ENCODE data around the gene PEX16. TPM values are rescaled to one million over a fixed set of nuclear protein-coding genes. Genes with fewer than 3 reads are reported as not detected.
A peak's percentile ranks its signal among the peaks of the same experiment; 100 is the strongest.

Gene PEX16
- polyA plus RNA-seq, 1 donor from 2014 or later, result 61.1 TPM

GRCh38 chr11:45902452-45903380 is 15.0 kb downstream of the PEX16 start:
- Histone ChIP-seq H3K9me3 (ENCODE audit: low read length) (no peaks in the 10 kb centered on the region), H3K9me2 (ENCODE audit: insufficient read depth, low read length) (no peaks in the 10 kb centered on the region), H3K36me3 (ENCODE audit: insufficient read depth, low read length) (no peaks in the 10 kb centered on the region), H3F3A (ENCODE audit: insufficient read depth, low read length, poor library complexity, severe bottlenecking) (no peaks in the 10 kb centered on the region), H3K79me2 (replicated peaks; ENCODE audit: insufficient read depth, low read length) (peaks cover 26% of the 10 kb centered on the region), H2AFZ (ENCODE audit: low read depth, low read length) (no peak overlapping the region), H3K4me3 (ENCODE audit: low read length) (no peak overlapping the region), H3K9ac (ENCODE audit: low read length) (no peak overlapping the region), H3K27me3 (ENCODE audit: insufficient read depth, low read depth, low read length) (no peaks in the 10 kb centered on the region), H4K20me1 (ENCODE audit: insufficient read depth) (peaks cover 3% of the 10 kb centered on the region), H3K4me2 (ENCODE audit: low read length) (no peak overlapping the region), H3K27ac (ENCODE audit: low read length) (no peak overlapping the region)
- TF ChIP-seq TAF1 (IDR thresholded peaks at IDR 0.05; ENCODE audit: low read depth) (no peak), MXI1 (conservative IDR thresholded peaks at IDR 0.05; ENCODE audit: poor library complexity, severe bottlenecking) (no peak), EZH2 (IDR thresholded peaks at IDR 0.05; ENCODE audit: borderline replicate concordance, insufficient read depth, low read length, poor library complexity, severe bottlenecking) (no peak), POLR2AphosphoS5 (IDR thresholded peaks at IDR 0.05) (no peak), REST (IDR thresholded peaks at IDR 0.05; ENCODE audit: borderline replicate concordance) (no peak), CTCF (IDR thresholded peaks at IDR 0.05; ENCODE audit: poor library complexity, severe bottlenecking) (no peak), EP300 (conservative IDR thresholded peaks at IDR 0.05; ENCODE audit: poor library complexity, severe bottlenecking) (no peak), SMC3 (conservative IDR thresholded peaks at IDR 0.05; ENCODE audit: poor library complexity) (no peak), RAD21 (conservative IDR thresholded peaks at IDR 0.05) (no peak)

GRCh38 chr11:45901626-45902025 is 16.1 kb downstream of the PEX16 start:
- Histone ChIP-seq H4K20me1 (ENCODE audit: insufficient read depth) (peaks cover 3% of the 10 kb centered on the region), H3F3A (ENCODE audit: insufficient read depth, low read length, poor library complexity, severe bottlenecking) (no peaks in the 10 kb centered on the region), H3K27ac (ENCODE audit: low read length) (no peak overlapping the region), H3K9me2 (ENCODE audit: insufficient read depth, low read length) (no peaks in the 10 kb centered on the region), H3K9me3 (ENCODE audit: low read length) (no peaks in the 10 kb centered on the region), H2AFZ (ENCODE audit: low read depth, low read length) (no peak overlapping the region), H3K4me3 (ENCODE audit: low read length) (peak overlapping the region; percentile 86), H3K4me2 (ENCODE audit: low read length) (no peak overlapping the region), H3K36me3 (ENCODE audit: insufficient read depth, low read length) (no peaks in the 10 kb centered on the region), H3K9ac (ENCODE audit: low read length) (peak overlapping the region; percentile 84), H3K79me2 (replicated peaks; ENCODE audit: insufficient read depth, low read length) (peaks cover 28% of the 10 kb centered on the region), H3K27me3 (ENCODE audit: insufficient read depth, low read depth, low read length) (no peaks in the 10 kb centered on the region)
- TF ChIP-seq RAD21 (conservative IDR thresholded peaks at IDR 0.05) (no peak), SMC3 (conservative IDR thresholded peaks at IDR 0.05; ENCODE audit: poor library complexity) (no peak), TAF1 (IDR thresholded peaks at IDR 0.05; ENCODE audit: low read depth) (no peak), CTCF (IDR thresholded peaks at IDR 0.05; ENCODE audit: poor library complexity, severe bottlenecking) (no peak), REST (IDR thresholded peaks at IDR 0.05; ENCODE audit: borderline replicate concordance) (no peak), MXI1 (conservative IDR thresholded peaks at IDR 0.05; ENCODE audit: poor library complexity, severe bottlenecking) (no peak), POLR2AphosphoS5 (IDR thresholded peaks at IDR 0.05) (no peak), EZH2 (IDR thresholded peaks at IDR 0.05; ENCODE audit: borderline replicate concordance, insufficient read depth, low read length, poor library complexity, severe bottlenecking) (no peak), EP300 (conservative IDR thresholded peaks at IDR 0.05; ENCODE audit: poor library complexity, severe bottlenecking) (no peak)
